ENCODE data around the gene LAMC1. TPM values are rescaled to one million over a fixed set of nuclear protein-coding genes. Genes with fewer than 3 reads are reported as not detected.
"Not testable (repeated sequence)": the region's sequence is repeated elsewhere in the genome, so short reads cannot be mapped to it uniquely, and the experiment has no call there.

LAMC1 gene
- polyA plus RNA-seq, 4 donors, result 2.5 to 84.5 (median 22.2) TPM

- no peak overlapping the region for H3K4me3 ChIP-seq (ENCODE audit: low read depth in 1 of 3, low read length in 3 of 3)
- no peak for FAIRE-seq
- H3K9me3 ChIP-seq (ENCODE audit: control insufficient read depth in 2 of 2, insufficient read depth in 1 of 2, low read depth in 1 of 2, low read length in 1 of 2), result peaks cover 0 to 6% of the 10 kb centered on the region in 2 donors
- peak in 1 of 2 donors; percentile 32 for DNase-seq
- 31 to 47% (median 43%) methylated on average over 5 of the region's 5 CpGs for WGBS, 3 donors
- peak overlapping the region in 2 of 3 donors; percentile 12 for H3K27ac ChIP-seq (ENCODE audit: low read depth in 1 of 3, low read length in 2 of 3)
- no peaks in the 10 kb centered on the region for H3K36me3 ChIP-seq (ENCODE audit: control insufficient read depth in 3 of 3, insufficient read depth in 2 of 3, low read depth in 1 of 3, low read length in 3 of 3)
- peaks cover 0 to 9% (median 0%) of the 10 kb centered on the region in 3 donors for H3K4me1 ChIP-seq (ENCODE audit: control insufficient read depth in 3 of 3, insufficient read depth in 2 of 3, low read depth in 1 of 3, low read length in 2 of 3)
- no peaks in the 10 kb centered on the region for H3K27me3 ChIP-seq (ENCODE audit: control insufficient read depth in 3 of 3, insufficient read depth in 3 of 3, low read length in 3 of 3)
These were observed 125.4 kb downstream of the LAMC1 start for GRCh38 chr1:183148599-183148998.

- WGBS, 3 donors, result 59 to 87% (median 85%) methylated on average over 1 of the region's 1 CpG
- no peak for FAIRE-seq
- Histone ChIP-seq H3K4me3 (ENCODE audit: low read depth in 1 of 3, low read length in 3 of 3) (no peak overlapping the region), H3K9me3 (ENCODE audit: control insufficient read depth in 2 of 2, insufficient read depth in 1 of 2, low read depth in 1 of 2, low read length in 1 of 2) (peaks cover 0 to 6% of the 10 kb centered on the region in 2 donors), H3K27me3 (ENCODE audit: control insufficient read depth in 3 of 3, insufficient read depth in 3 of 3, low read length in 3 of 3) (no peaks in the 10 kb centered on the region), H3K27ac (ENCODE audit: low read depth in 1 of 3, low read length in 2 of 3) (peak overlapping the region in 1 of 3 donors; percentile 11), H3K36me3 (ENCODE audit: control insufficient read depth in 3 of 3, insufficient read depth in 2 of 3, low read depth in 1 of 3, low read length in 3 of 3) (no peaks in the 10 kb centered on the region), H3K4me1 (ENCODE audit: control insufficient read depth in 3 of 3, insufficient read depth in 2 of 3, low read depth in 1 of 3, low read length in 2 of 3) (peaks cover 0 to 9% (median 0%) of the 10 kb centered on the region in 3 donors)
- DNase-seq, result no peak
These were observed 126.1 kb downstream of the LAMC1 start for GRCh38 chr1:183149273-183149672.

- WGBS, 3 donors, result 78 to 88% (median 83%) methylated on average over 1 of the region's 1 CpG
- H3K36me3 ChIP-seq (ENCODE audit: control insufficient read depth in 3 of 3, insufficient read depth in 2 of 3, low read depth in 1 of 3, low read length in 3 of 3); H3K9me3 ChIP-seq (ENCODE audit: control insufficient read depth in 2 of 2, insufficient read depth in 1 of 2, low read depth in 1 of 2, low read length in 1 of 2); H3K27me3 ChIP-seq (ENCODE audit: control insufficient read depth in 3 of 3, insufficient read depth in 3 of 3, low read length in 3 of 3); H3K27ac ChIP-seq (ENCODE audit: low read depth in 1 of 3, low read length in 2 of 3); DNase-seq; H3K4me1 ChIP-seq (ENCODE audit: control insufficient read depth in 3 of 3, insufficient read depth in 2 of 3, low read depth in 1 of 3, low read length in 2 of 3); FAIRE-seq; H3K4me3 ChIP-seq (ENCODE audit: low read depth in 1 of 3, low read length in 3 of 3): not testable (repeated sequence)
These were observed 126.8 kb downstream of the LAMC1 start for GRCh38 chr1:183150032-183150431.

- no peak overlapping the region for H3K27ac ChIP-seq (ENCODE audit: low read depth in 1 of 3, low read length in 2 of 3)
- no peak for FAIRE-seq
- H3K36me3 ChIP-seq (ENCODE audit: control insufficient read depth in 3 of 3, insufficient read depth in 2 of 3, low read depth in 1 of 3, low read length in 3 of 3), result no peaks in the 10 kb centered on the region
- H3K27me3 ChIP-seq (ENCODE audit: control insufficient read depth in 3 of 3, insufficient read depth in 3 of 3, low read length in 3 of 3), result no peaks in the 10 kb centered on the region
- peaks cover 0 to 9% (median 0%) of the 10 kb centered on the region in 3 donors for H3K4me1 ChIP-seq (ENCODE audit: control insufficient read depth in 3 of 3, insufficient read depth in 2 of 3, low read depth in 1 of 3, low read length in 2 of 3)
- no peak overlapping the region for H3K4me3 ChIP-seq (ENCODE audit: low read depth in 1 of 3, low read length in 3 of 3)
- DNase-seq, result no peak
- peaks cover 0 to 6% of the 10 kb centered on the region in 2 donors for H3K9me3 ChIP-seq (ENCODE audit: control insufficient read depth in 2 of 2, insufficient read depth in 1 of 2, low read depth in 1 of 2, low read length in 1 of 2)
These were observed 127.2 kb downstream of the LAMC1 start for GRCh38 chr1:183150445-183150844.

- no peak overlapping the region for H3K4me3 ChIP-seq (ENCODE audit: low read depth in 1 of 3, low read length in 3 of 3)
- peaks cover 0 to 9% (median 0%) of the 10 kb centered on the region in 3 donors for H3K4me1 ChIP-seq (ENCODE audit: control insufficient read depth in 3 of 3, insufficient read depth in 2 of 3, low read depth in 1 of 3, low read length in 2 of 3)
- DNase-seq, result peak; percentile 52 to 63
- no peaks in the 10 kb centered on the region for H3K36me3 ChIP-seq (ENCODE audit: control insufficient read depth in 3 of 3, insufficient read depth in 2 of 3, low read depth in 1 of 3, low read length in 3 of 3)
- H3K27ac ChIP-seq (ENCODE audit: low read depth in 1 of 3, low read length in 2 of 3), result no peak overlapping the region
- WGBS, 3 donors, result 33 to 73% (median 53%) methylated on average over 7 of the region's 7 CpGs
- peaks cover 0 to 6% of the 10 kb centered on the region in 2 donors for H3K9me3 ChIP-seq (ENCODE audit: control insufficient read depth in 2 of 2, insufficient read depth in 1 of 2, low read depth in 1 of 2, low read length in 1 of 2)
- no peaks in the 10 kb centered on the region for H3K27me3 ChIP-seq (ENCODE audit: control insufficient read depth in 3 of 3, insufficient read depth in 3 of 3, low read length in 3 of 3)
- no peak for FAIRE-seq
These were observed 129.0 kb downstream of the LAMC1 start for GRCh38 chr1:183152180-183152579.

GRCh38 chr1:183155939-183156338 lies 132.7 kb downstream of the LAMC1 start:
- no peak for DNase-seq
- Histone ChIP-seq H3K27me3 (ENCODE audit: control insufficient read depth in 3 of 3, insufficient read depth in 3 of 3, low read length in 3 of 3) (no peaks in the 10 kb centered on the region), H3K4me3 (ENCODE audit: low read depth in 1 of 3, low read length in 3 of 3) (no peak overlapping the region), H3K9me3 (ENCODE audit: control insufficient read depth in 2 of 2, insufficient read depth in 1 of 2, low read depth in 1 of 2, low read length in 1 of 2) (peaks cover 0 to 6% of the 10 kb centered on the region in 2 donors), H3K4me1 (ENCODE audit: control insufficient read depth in 3 of 3, insufficient read depth in 2 of 3, low read depth in 1 of 3, low read length in 2 of 3) (no peaks in the 10 kb centered on the region), H3K36me3 (ENCODE audit: control insufficient read depth in 3 of 3, insufficient read depth in 2 of 3, low read depth in 1 of 3, low read length in 3 of 3) (no peaks in the 10 kb centered on the region), H3K27ac (ENCODE audit: low read depth in 1 of 3, low read length in 2 of 3) (no peak overlapping the region)
- FAIRE-seq, result no peak
- WGBS, 3 donors, result 69 to 72% (median 69%) methylated on average over 2 of the region's 2 CpGs

- Histone ChIP-seq H3K27me3 (ENCODE audit: control insufficient read depth in 3 of 3, insufficient read depth in 3 of 3, low read length in 3 of 3) (no peaks in the 10 kb centered on the region), H3K36me3 (ENCODE audit: control insufficient read depth in 3 of 3, insufficient read depth in 2 of 3, low read depth in 1 of 3, low read length in 3 of 3) (no peaks in the 10 kb centered on the region), H3K4me1 (ENCODE audit: control insufficient read depth in 3 of 3, insufficient read depth in 2 of 3, low read depth in 1 of 3, low read length in 2 of 3) (no peaks in the 10 kb centered on the region), H3K4me3 (ENCODE audit: low read depth in 1 of 3, low read length in 3 of 3) (no peak overlapping the region), H3K27ac (ENCODE audit: low read depth in 1 of 3, low read length in 2 of 3) (peak overlapping the region in 1 of 3 donors; percentile 36), H3K9me3 (ENCODE audit: control insufficient read depth in 2 of 2, insufficient read depth in 1 of 2, low read depth in 1 of 2, low read length in 1 of 2) (no peaks in the 10 kb centered on the region)
- DNase-seq, result peak; percentile 94
- no peak for FAIRE-seq
- 16 to 62% (median 37%) methylated on average over 9 of the region's 9 CpGs for WGBS, 3 donors
These were observed 136.7 kb downstream of the LAMC1 start for GRCh38 chr1:183159960-183160359.

GRCh38 chr1:183161391-183161790 lies 138.2 kb downstream of the LAMC1 start:
- Histone ChIP-seq H3K4me1 (ENCODE audit: control insufficient read depth in 3 of 3, insufficient read depth in 2 of 3, low read depth in 1 of 3, low read length in 2 of 3) (no peaks in the 10 kb centered on the region), H3K27me3 (ENCODE audit: control insufficient read depth in 3 of 3, insufficient read depth in 3 of 3, low read length in 3 of 3) (no peaks in the 10 kb centered on the region), H3K9me3 (ENCODE audit: control insufficient read depth in 2 of 2, insufficient read depth in 1 of 2, low read depth in 1 of 2, low read length in 1 of 2) (no peaks in the 10 kb centered on the region), H3K4me3 (ENCODE audit: low read depth in 1 of 3, low read length in 3 of 3) (no peak overlapping the region), H3K36me3 (ENCODE audit: control insufficient read depth in 3 of 3, insufficient read depth in 2 of 3, low read depth in 1 of 3, low read length in 3 of 3) (no peaks in the 10 kb centered on the region), H3K27ac (ENCODE audit: low read depth in 1 of 3, low read length in 2 of 3) (no peak overlapping the region)
- WGBS, 3 donors, result 62 to 82% (median 74%) methylated on average over 3 of the region's 3 CpGs
- FAIRE-seq (no peak), DNase-seq (no peak)

GRCh38 chr1:183163316-183163715 lies 140.1 kb downstream of the LAMC1 start:
- Histone ChIP-seq H3K36me3 (ENCODE audit: control insufficient read depth in 3 of 3, insufficient read depth in 2 of 3, low read depth in 1 of 3, low read length in 3 of 3) (no peaks in the 10 kb centered on the region), H3K4me1 (ENCODE audit: control insufficient read depth in 3 of 3, insufficient read depth in 2 of 3, low read depth in 1 of 3, low read length in 2 of 3) (no peaks in the 10 kb centered on the region), H3K27ac (ENCODE audit: low read depth in 1 of 3, low read length in 2 of 3) (no peak overlapping the region), H3K4me3 (ENCODE audit: low read depth in 1 of 3, low read length in 3 of 3) (no peak overlapping the region), H3K27me3 (ENCODE audit: control insufficient read depth in 3 of 3, insufficient read depth in 3 of 3, low read length in 3 of 3) (no peaks in the 10 kb centered on the region), H3K9me3 (ENCODE audit: control insufficient read depth in 2 of 2, insufficient read depth in 1 of 2, low read depth in 1 of 2, low read length in 1 of 2) (no peaks in the 10 kb centered on the region)
- no peak for DNase-seq
- no peak for FAIRE-seq
- 85 to 94% (median 85%) methylated on average over 3 of the region's 3 CpGs for WGBS, 3 donors
